ENCODE results near the gene NCAN.

- TF ChIP-seq CTCF (IDR thresholded peaks at IDR 0.05; ENCODE audit: low read depth, low read length) (no peak), POLR2A (IDR thresholded peaks at IDR 0.05; ENCODE audit: extremely low read depth, insufficient read length) (no peak)
- TF ChIP-seq, protein P1, sequence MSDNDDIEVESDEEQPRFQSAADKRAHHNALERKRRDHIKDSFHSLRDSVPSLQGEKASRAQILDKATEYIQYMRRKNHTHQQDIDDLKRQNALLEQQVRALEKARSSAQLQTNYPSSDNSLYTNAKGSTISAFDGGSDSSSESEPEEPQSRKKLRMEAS (IDR thresholded peaks at IDR 0.05; ENCODE audit: low read depth, low read length) = no peak
These were observed 73.9 kb downstream of the NCAN start for GRCh38 chr19:19285686-19286085.

Measured in NB4 (cell line).